ENCODE measurements around the gene NAP1L2. TPM values are rescaled to one million over a fixed set of nuclear protein-coding genes. Genes with fewer than 3 reads are reported as not detected.
A peak's percentile ranks its signal among the peaks of the same experiment; 100 is the strongest.

Gene NAP1L2
- 13.3 and 22.6 TPM in 2 replicates for total RNA-seq (ENCODE audit: low replicate concordance)

GRCh38 chrX:73214426-73215094 is at the start of gene NAP1L2:
Gene NAP1L2 (minus strand): TSS chrX:73214851. CDS start chrX:73214492, 359 bp downstream.
- peak within 1 kb of the TSS; percentile 24 for H3K9ac ChIP-seq
- H3K4me2 ChIP-seq, result peak within 1 kb of the TSS; percentile 76
- no peaks in the 10 kb centered on the region for H3K36me3 Mint-ChIP-seq
- H3K36me3 ChIP-seq, result no peaks in the 10 kb centered on the region
- peaks cover 7% of the 10 kb centered on the region for H3K4me1 Mint-ChIP-seq
- peak; percentile 61 for DNase-seq (ENCODE audit: low spot score)
- H3K27me3 ChIP-seq, result no peaks in the 10 kb centered on the region
- H3K9me3 ChIP-seq (ENCODE audit: low read depth), result no peaks in the 10 kb centered on the region
- no peak for TF ChIP-seq EZH2phosphoT487 (IDR thresholded peaks at IDR 0.05)
- no peak for TF ChIP-seq CTCF (IDR thresholded peaks at IDR 0.05)
- no peak for TF ChIP-seq EZH2 (IDR thresholded peaks at IDR 0.05)
- peak within 1 kb of the TSS; percentile 89 for H2AFZ ChIP-seq (replicated peaks)
- no peaks in the 10 kb centered on the region for H4K20me1 ChIP-seq (ENCODE audit: low read depth)
- H3K4me3 ChIP-seq, result peak within 1 kb of the TSS; percentile 56
- H3K9me3 Mint-ChIP-seq, result no peaks in the 10 kb centered on the region
- H3F3A ChIP-seq (ENCODE audit: low read depth), result no peaks in the 10 kb centered on the region
- H3K4me1 ChIP-seq, result no peaks in the 10 kb centered on the region
- peak within 1 kb of the TSS; percentile 44 for H3K27ac Mint-ChIP-seq
- peak within 1 kb of the TSS; percentile 4 for H3K27ac ChIP-seq
- H3K79me2 ChIP-seq (ENCODE audit: low read depth), result peaks cover 18% of the 10 kb centered on the region
- H3K27me3 Mint-ChIP-seq (ENCODE audit: insufficient read depth, low read depth), result peaks cover 2% of the 10 kb centered on the region
- H3K4me3 Mint-ChIP-seq, result peak within 1 kb of the TSS; percentile 94

GRCh38 chrX:73262991-73263390 is 48.3 kb upstream of the NAP1L2 start:
- no peaks in the 10 kb centered on the region for H3K9me3 Mint-ChIP-seq

GRCh38 chrX:73239242-73239641 is 24.6 kb upstream of the NAP1L2 start:
- H3K27ac ChIP-seq, result no peak overlapping the region
- no peaks in the 10 kb centered on the region for H3K4me1 ChIP-seq
- H3K27me3 Mint-ChIP-seq (ENCODE audit: insufficient read depth, low read depth), result no peaks in the 10 kb centered on the region
- no peaks in the 10 kb centered on the region for H3K27me3 ChIP-seq
- H3K79me2 ChIP-seq (ENCODE audit: low read depth), result no peaks in the 10 kb centered on the region
- H3K4me3 ChIP-seq, result no peak overlapping the region
- no peaks in the 10 kb centered on the region for H3K36me3 Mint-ChIP-seq
- no peak overlapping the region for H3K27ac Mint-ChIP-seq
- H4K20me1 ChIP-seq (ENCODE audit: low read depth), result no peaks in the 10 kb centered on the region
- no peak overlapping the region for H3K9ac ChIP-seq
- no peaks in the 10 kb centered on the region for H3K9me3 ChIP-seq (ENCODE audit: low read depth)
- no peaks in the 10 kb centered on the region for H3K4me1 Mint-ChIP-seq
- H3F3A ChIP-seq (ENCODE audit: low read depth), result no peaks in the 10 kb centered on the region
- TF ChIP-seq EZH2phosphoT487 (IDR thresholded peaks at IDR 0.05), result no peak
- no peak for TF ChIP-seq CTCF (IDR thresholded peaks at IDR 0.05)
- no peak for TF ChIP-seq EZH2 (IDR thresholded peaks at IDR 0.05)
- peaks cover 2% of the 10 kb centered on the region for H3K9me3 Mint-ChIP-seq
- H3K36me3 ChIP-seq, result no peaks in the 10 kb centered on the region
- no peak overlapping the region for H2AFZ ChIP-seq (replicated peaks)
- DNase-seq (ENCODE audit: low spot score), result no peak
- H3K4me3 Mint-ChIP-seq, result no peak overlapping the region
- H3K4me2 ChIP-seq, result no peak overlapping the region

More at GRCh38 chrX:73262991-73263390, 48.3 kb upstream of the NAP1L2 start:
- TF ChIP-seq EZH2 (IDR thresholded peaks at IDR 0.05) (no peak), EZH2phosphoT487 (IDR thresholded peaks at IDR 0.05) (no peak), CTCF (IDR thresholded peaks at IDR 0.05) (peak; percentile 36)
- Histone ChIP-seq H3K9me3 (ENCODE audit: low read depth) (no peaks in the 10 kb centered on the region), H3K4me1 (no peaks in the 10 kb centered on the region), H3F3A (ENCODE audit: low read depth) (no peaks in the 10 kb centered on the region), H3K9ac (no peak overlapping the region), H3K4me2 (no peak overlapping the region), H3K4me3 (no peak overlapping the region), H3K79me2 (ENCODE audit: low read depth) (no peaks in the 10 kb centered on the region), H3K36me3 (no peaks in the 10 kb centered on the region), H3K27ac (no peak overlapping the region), H3K27me3 (no peaks in the 10 kb centered on the region), H4K20me1 (ENCODE audit: low read depth) (no peaks in the 10 kb centered on the region), H2AFZ (replicated peaks) (no peak overlapping the region)
- Mint-ChIP-seq H3K27ac (no peak overlapping the region), H3K4me1 (no peaks in the 10 kb centered on the region), H3K36me3 (no peaks in the 10 kb centered on the region), H3K4me3 (no peak overlapping the region), H3K27me3 (ENCODE audit: insufficient read depth, low read depth) (peaks cover 3% of the 10 kb centered on the region)
- DNase-seq (ENCODE audit: low spot score), result peak; percentile 20
